ENCODE results near the gene HTR3E.

HTR3E gene, protein sequence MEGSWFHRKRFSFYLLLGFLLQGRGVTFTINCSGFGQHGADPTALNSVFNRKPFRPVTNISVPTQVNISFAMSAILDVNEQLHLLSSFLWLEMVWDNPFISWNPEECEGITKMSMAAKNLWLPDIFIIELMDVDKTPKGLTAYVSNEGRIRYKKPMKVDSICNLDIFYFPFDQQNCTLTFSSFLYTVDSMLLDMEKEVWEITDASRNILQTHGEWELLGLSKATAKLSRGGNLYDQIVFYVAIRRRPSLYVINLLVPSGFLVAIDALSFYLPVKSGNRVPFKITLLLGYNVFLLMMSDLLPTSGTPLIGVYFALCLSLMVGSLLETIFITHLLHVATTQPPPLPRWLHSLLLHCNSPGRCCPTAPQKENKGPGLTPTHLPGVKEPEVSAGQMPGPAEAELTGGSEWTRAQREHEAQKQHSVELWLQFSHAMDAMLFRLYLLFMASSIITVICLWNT

DNA sequence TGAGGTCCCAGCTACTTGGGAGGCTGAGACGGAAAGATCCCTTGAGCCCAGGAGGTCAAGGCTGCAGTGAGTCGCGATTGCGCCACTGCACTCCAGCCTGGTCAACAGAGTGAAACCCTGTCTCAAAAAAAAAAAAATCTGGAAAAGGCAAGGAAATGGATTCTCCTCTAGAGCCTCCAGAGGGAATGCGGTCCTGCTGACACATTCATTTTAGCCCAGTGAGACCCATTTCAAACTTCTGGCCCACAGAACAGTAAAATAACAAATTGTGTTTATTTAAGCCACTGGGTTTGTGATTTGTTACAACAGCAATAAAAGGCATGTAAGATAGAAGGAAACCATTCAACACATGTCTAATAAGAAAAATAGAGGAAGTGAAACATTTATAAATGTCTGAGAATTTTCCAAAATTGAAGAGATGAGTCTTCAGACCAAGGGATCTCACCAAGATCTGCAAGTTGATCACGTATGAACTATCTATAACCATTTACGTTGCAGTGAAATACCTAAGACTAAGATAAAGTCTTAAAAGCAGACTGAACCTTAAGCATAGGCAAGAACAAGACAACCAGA is at the start of gene HTR3E:
TSS of gene HTR3E (plus strand) at position 254 of the 573 bp plus-strand sequence. CDS start 466 bp downstream, outside the sequence.
- Histone ChIP-seq H3K27me3 (replicated peaks; ENCODE audit: control insufficient read depth, insufficient read depth, low read length) (no peaks in the 10 kb centered on the region), H3K36me3 (ENCODE audit: control insufficient read depth, insufficient read depth, low read length) (no peaks in the 10 kb centered on the region), H3K4me3 (replicated peaks; ENCODE audit: low read depth, low read length) (no peak within 1 kb of the TSS)
- TF ChIP-seq, protein P1, sequence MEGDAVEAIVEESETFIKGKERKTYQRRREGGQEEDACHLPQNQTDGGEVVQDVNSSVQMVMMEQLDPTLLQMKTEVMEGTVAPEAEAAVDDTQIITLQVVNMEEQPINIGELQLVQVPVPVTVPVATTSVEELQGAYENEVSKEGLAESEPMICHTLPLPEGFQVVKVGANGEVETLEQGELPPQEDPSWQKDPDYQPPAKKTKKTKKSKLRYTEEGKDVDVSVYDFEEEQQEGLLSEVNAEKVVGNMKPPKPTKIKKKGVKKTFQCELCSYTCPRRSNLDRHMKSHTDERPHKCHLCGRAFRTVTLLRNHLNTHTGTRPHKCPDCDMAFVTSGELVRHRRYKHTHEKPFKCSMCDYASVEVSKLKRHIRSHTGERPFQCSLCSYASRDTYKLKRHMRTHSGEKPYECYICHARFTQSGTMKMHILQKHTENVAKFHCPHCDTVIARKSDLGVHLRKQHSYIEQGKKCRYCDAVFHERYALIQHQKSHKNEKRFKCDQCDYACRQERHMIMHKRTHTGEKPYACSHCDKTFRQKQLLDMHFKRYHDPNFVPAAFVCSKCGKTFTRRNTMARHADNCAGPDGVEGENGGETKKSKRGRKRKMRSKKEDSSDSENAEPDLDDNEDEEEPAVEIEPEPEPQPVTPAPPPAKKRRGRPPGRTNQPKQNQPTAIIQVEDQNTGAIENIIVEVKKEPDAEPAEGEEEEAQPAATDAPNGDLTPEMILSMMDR (IDR thresholded peaks at IDR 0.05; ENCODE audit: insufficient read depth, low read length, poor library complexity, severe bottlenecking) = no peak
- no peak for DNase-seq (ENCODE audit: extremely low read depth, insufficient read length)

DNA sequence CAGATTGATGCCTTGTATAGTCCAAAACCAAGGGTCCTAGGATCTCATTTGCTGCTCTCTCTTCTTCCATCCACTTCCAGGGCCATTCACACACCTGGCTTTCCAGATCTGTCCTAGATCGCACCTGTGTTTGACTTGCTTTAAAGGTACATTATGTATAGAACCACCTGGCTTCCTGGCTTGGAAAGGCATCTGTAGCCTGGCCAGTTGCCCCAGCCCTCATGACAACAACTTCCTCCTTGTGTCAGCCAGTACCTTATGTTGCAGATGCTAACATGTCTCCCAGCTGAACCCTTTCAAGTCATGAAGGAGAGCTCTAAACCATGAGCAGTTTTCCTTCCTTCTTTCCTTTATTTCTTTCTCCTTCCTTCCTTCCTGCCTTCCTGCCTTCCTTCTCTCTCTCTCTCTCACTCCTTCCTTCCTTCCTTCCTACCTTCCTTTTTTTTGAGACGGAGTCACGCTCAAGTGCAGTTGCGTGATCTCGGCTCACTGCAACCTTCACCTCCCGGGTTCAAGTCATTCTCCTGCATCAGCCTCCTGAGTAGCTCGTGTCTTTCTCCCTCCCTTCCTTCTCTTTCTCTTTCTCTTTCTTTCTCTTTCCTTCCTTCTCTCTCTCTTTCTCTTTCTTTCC is 46.5 kb upstream of the HTR3E start:
- no peak for DNase-seq (ENCODE audit: extremely low read depth, insufficient read length)
- TF ChIP-seq, protein P1 (IDR thresholded peaks at IDR 0.05; ENCODE audit: insufficient read depth, low read length, poor library complexity, severe bottlenecking) = no peak
- no peak overlapping the region for H3K4me3 ChIP-seq (replicated peaks; ENCODE audit: low read depth, low read length)
- no peaks in the 10 kb centered on the region for H3K27me3 ChIP-seq (replicated peaks; ENCODE audit: control insufficient read depth, insufficient read depth, low read length)
- no peaks in the 10 kb centered on the region for H3K36me3 ChIP-seq (ENCODE audit: control insufficient read depth, insufficient read depth, low read length)

DNA sequence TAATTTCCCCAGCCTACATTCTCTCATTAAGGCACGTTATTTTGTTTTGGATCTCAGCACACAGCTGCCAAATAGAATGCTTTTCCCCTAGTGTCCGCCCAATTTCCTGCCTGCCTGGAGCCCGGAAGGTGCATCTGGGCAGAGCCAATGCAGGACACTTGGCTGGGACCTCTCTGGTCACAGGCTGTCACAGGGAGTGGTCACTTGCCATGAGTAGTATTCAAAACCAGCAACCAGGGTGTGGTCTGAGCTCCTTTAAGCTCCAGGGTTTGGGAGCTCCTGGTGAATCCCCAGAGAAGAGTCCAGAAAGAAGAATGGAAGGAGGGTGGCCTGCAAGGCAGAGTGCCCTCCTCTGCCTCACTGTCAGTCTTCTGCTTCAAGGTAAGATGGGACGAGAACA is 44.1 kb upstream of the HTR3E start, which contains the start of gene HTR3C:
TSS of gene HTR3C (plus strand) at position 281 of the 400 bp plus-strand sequence. CDS start at position 315, 34 bp downstream.
- DNase-seq (ENCODE audit: extremely low read depth, insufficient read length) = no peak
- TF ChIP-seq, protein P1 (IDR thresholded peaks at IDR 0.05; ENCODE audit: insufficient read depth, low read length, poor library complexity, severe bottlenecking) = no peak
- Histone ChIP-seq H3K27me3 (replicated peaks; ENCODE audit: control insufficient read depth, insufficient read depth, low read length) (no peaks in the 10 kb centered on the region), H3K36me3 (ENCODE audit: control insufficient read depth, insufficient read depth, low read length) (no peaks in the 10 kb centered on the region), H3K4me3 (replicated peaks; ENCODE audit: low read depth, low read length) (no peak within 1 kb of the TSS)

DNA sequence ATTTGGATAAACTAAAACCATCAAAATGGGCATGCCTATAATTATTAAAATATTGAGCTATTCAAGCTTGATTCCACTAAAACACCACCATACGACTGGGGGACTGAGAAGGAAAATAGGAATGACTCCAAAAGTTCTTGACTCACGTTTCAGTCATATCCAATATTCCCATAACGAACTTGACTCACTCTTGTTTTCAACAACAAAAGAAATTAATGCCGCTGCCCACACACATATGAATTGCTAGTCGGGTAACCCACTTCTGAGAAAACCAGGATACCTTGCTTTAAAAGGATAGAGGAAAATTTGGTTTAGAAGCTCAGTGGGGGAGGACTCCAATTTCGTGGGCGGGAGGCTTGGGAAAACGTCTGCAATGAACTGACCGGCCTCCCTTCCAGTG is 38.8 kb upstream of the HTR3E start:
- H3K36me3 ChIP-seq (ENCODE audit: control insufficient read depth, insufficient read depth, low read length) = no peaks in the 10 kb centered on the region
- no peak overlapping the region for H3K4me3 ChIP-seq (replicated peaks; ENCODE audit: low read depth, low read length)
- H3K27me3 ChIP-seq (replicated peaks; ENCODE audit: control insufficient read depth, insufficient read depth, low read length) = 0 out of 2 replicates have a peak, but pooled peaks cover 2% of the 10 kb centered on the region
- TF ChIP-seq, protein P1 (IDR thresholded peaks at IDR 0.05; ENCODE audit: insufficient read depth, low read length, poor library complexity, severe bottlenecking) = no peak
- no peak for DNase-seq (ENCODE audit: extremely low read depth, insufficient read length)

DNA sequence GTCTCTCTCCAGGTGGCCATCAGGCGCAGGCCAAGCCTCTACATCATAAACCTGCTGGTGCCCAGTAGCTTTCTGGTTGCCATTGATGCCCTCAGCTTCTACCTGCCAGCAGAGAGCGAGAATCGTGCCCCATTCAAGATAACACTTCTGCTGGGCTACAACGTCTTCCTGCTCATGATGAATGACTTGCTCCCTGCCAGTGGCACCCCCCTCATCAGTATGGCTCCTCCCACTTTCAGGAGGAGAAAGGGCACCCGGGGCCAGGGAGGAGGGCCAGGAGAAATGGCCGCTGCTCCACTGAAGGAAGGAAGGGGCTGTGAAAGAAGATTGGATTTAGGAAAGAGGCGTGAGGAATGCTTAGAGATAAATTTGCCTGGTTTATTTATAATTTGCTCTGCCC is 37.4 kb upstream of the HTR3E start:
- DNase-seq (ENCODE audit: extremely low read depth, insufficient read length) = no peak
- no peaks in the 10 kb centered on the region for H3K36me3 ChIP-seq (ENCODE audit: control insufficient read depth, insufficient read depth, low read length)
- TF ChIP-seq, protein P1 (IDR thresholded peaks at IDR 0.05; ENCODE audit: insufficient read depth, low read length, poor library complexity, severe bottlenecking) = no peak
- 0 out of 2 replicates have a peak, but pooled peaks cover 2% of the 10 kb centered on the region for H3K27me3 ChIP-seq (replicated peaks; ENCODE audit: control insufficient read depth, insufficient read depth, low read length)
- no peak overlapping the region for H3K4me3 ChIP-seq (replicated peaks; ENCODE audit: low read depth, low read length)
